GM12872 (cell line): Measurements from ENCODE around the gene PDP2.

ENCODE experiments used
- TF ChIP-seq, protein P1 (sequence below): IDR thresholded peaks from 3 replicates; pipeline ENCODE4 v1.5.1; 2011; ENCODE audit warnings: low read depth, mild to moderate bottlenecking, low read length, moderate library complexity; ENCODE audit not compliant: insufficient read depth

PDP2 gene

DNA sequence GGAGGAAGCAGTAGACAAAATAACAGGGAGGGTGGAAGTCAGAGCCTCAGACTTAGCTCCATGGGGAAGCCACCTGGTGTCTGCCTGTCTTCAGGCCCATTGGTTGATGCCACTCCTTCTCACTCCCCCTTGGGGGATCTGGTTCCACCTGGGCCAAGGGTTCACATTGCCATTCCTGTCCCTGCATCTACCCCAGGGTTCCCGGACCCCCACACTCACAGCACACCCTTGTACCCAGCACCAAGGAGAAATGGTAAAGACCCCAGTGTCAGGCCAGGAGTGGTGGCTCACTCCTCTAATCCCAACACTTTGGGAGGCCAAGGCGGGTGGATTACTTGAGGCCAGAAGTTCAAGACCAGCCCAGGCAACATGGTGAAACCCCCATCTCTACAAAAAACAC, 37.1 kb upstream of the PDP2 start:
- TF ChIP-seq, protein P1, sequence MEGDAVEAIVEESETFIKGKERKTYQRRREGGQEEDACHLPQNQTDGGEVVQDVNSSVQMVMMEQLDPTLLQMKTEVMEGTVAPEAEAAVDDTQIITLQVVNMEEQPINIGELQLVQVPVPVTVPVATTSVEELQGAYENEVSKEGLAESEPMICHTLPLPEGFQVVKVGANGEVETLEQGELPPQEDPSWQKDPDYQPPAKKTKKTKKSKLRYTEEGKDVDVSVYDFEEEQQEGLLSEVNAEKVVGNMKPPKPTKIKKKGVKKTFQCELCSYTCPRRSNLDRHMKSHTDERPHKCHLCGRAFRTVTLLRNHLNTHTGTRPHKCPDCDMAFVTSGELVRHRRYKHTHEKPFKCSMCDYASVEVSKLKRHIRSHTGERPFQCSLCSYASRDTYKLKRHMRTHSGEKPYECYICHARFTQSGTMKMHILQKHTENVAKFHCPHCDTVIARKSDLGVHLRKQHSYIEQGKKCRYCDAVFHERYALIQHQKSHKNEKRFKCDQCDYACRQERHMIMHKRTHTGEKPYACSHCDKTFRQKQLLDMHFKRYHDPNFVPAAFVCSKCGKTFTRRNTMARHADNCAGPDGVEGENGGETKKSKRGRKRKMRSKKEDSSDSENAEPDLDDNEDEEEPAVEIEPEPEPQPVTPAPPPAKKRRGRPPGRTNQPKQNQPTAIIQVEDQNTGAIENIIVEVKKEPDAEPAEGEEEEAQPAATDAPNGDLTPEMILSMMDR = no peak

GRCh38 chr16:66844009-66844341, 36.3 kb upstream of the PDP2 start:
- TF ChIP-seq, protein P1 = no peak

GRCh38 chr16:66844342-66845079, 35.8 kb upstream of the PDP2 start, which contains the start of gene CA7:
CA7 (plus strand) TSS chr16:66844414; CDS start chr16:66844488, 74 bp downstream.
- TF ChIP-seq, protein P1 = no peak

DNA sequence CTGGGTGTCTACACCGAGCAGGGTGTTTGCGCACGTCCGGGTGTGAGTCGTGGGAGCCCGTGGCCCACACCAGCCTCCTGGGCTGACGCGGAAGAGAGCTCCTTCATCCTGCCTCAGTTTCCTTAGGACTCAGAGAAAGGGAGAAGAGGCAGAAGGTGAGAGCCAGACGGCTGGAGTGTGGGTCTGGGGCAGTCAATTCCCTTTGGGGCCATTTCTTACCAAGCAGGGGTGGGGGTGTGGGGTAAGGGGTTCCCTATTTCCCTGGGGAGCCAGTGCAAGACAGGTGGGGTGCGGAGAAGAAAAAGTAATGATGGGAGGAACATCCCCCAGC, 35.3 kb upstream of the PDP2 start:
- TF ChIP-seq, protein P1 = no peak

- TF ChIP-seq, protein P1 = no peak
These were observed 34.5 kb upstream of the PDP2 start for GRCh38 chr16:66845791-66846221.

- TF ChIP-seq, protein P1 = no peak
These were observed 34.0 kb upstream of the PDP2 start for GRCh38 chr16:66846266-66846665.

DNA sequence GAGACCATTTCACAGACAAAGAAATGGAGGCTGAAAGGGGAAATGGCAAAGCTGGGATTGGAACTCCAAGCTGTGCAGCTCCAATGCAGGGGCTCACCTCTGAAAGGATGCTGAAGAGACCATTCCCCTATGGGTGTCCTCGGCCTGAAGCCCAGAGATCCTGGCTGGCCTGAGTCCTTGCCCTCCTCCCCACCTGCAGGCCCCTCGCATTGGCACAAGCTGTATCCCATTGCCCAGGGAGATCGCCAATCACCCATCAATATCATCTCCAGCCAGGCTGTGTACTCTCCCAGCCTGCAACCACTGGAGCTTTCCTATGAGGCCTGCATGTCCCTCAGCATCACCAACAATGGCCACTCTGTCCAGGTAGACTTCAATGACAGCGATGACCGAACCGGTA, 33.5 kb upstream of the PDP2 start:
- TF ChIP-seq, protein P1 = no peak

- TF ChIP-seq, protein P1 = no peak
These were observed 32.7 kb upstream of the PDP2 start for GRCh38 chr16:66847533-66848067.
